HL-60 (cell line): ENCODE data around the gene CTNS.
A peak's percentile ranks its signal among the peaks of the same experiment; 100 is the strongest.
"Not testable (repeated sequence)": the region's sequence is repeated elsewhere in the genome, so short reads cannot be mapped to it uniquely, and the experiment has no call there.

ENCODE experiments used
- DNase-seq, 2 experiments: peaks; one replicate each; pipeline ENCODE4 v3.0.0-alpha.2; 2010 to 2020; ENCODE audit warnings: low read depth in 1 of 2, low spot score in 1 of 2
- H3K27ac ChIP-seq: fragments of 250-450 bp; sonication (Bioruptor Pico); replicated peaks from 2 replicates; pipeline ENCODE4 v1.5.1; 2020; ENCODE audit warnings: mild to moderate bottlenecking, moderate library complexity
- H3K27me3 ChIP-seq: fragments of 250-450 bp; sonication (Bioruptor Pico); 2 replicates; pipeline ENCODE4 v1.5.1; 2021; ENCODE audit warnings: mild to moderate bottlenecking, moderate library complexity; ENCODE audit not compliant: insufficient read depth, poor library complexity, severe bottlenecking
- H3K4me3 ChIP-seq: replicated peaks from 2 replicates; pipeline ENCODE4 v1.5.1; 2011; ENCODE audit warnings: mild to moderate bottlenecking, control low read depth, low read length; ENCODE audit not compliant: insufficient read depth
- GABPA ChIP-seq: IDR thresholded peaks from 2 replicates; pipeline ENCODE4 v1.6.1; 2012; ENCODE audit warnings: low read depth
- POLR2AphosphoS5 ChIP-seq: IDR thresholded peaks from 2 replicates; pipeline ENCODE4 v1.6.1; 2012; ENCODE audit warnings: low read depth
- REST ChIP-seq: IDR thresholded peaks from 2 replicates; pipeline ENCODE4 v1.6.1; 2012; ENCODE audit warnings: low read depth; ENCODE audit not compliant: insufficient replicate concordance
- SPI1 ChIP-seq: IDR thresholded peaks from 2 replicates; pipeline ENCODE4 v1.6.1; 2012; ENCODE audit warnings: low read depth, mild to moderate bottlenecking, borderline replicate concordance
- TF ChIP-seq, protein P1 (sequence below): IDR thresholded peaks from one replicate; pipeline ENCODE4 v1.5.1; 2011; ENCODE audit warnings: low read length, control low read depth, inconsistent platforms; ENCODE audit not compliant: insufficient read depth

The CTNS gene

GRCh38 chr17:3695723-3696411 is 59.3 kb downstream of the CTNS start, which contains the start of gene P2RX5:
P2RX5 (minus strand) TSS chr17:3696155; CDS start chr17:3696005, 150 bp downstream.
- TF ChIP-seq POLR2AphosphoS5 = no peak
- TF ChIP-seq REST = peak; percentile 88
- TF ChIP-seq SPI1 = peak; percentile 35; the same call in 1 of the 2 replicates
- peak within 1 kb of the TSS; percentile 40 for H3K4me3 ChIP-seq
- no peak within 1 kb of the TSS for H3K27ac ChIP-seq
- H3K27me3 ChIP-seq = no peaks in the 10 kb centered on the region
- DNase-seq = peak; percentile 38

GRCh38 chr17:3697103-3697476 is 60.5 kb downstream of the CTNS start:
- Histone ChIP-seq H3K4me3 (no peak overlapping the region), H3K27ac (no peak overlapping the region), H3K27me3 (no peaks in the 10 kb centered on the region)
- DNase-seq = no peak
- TF ChIP-seq, protein P1, sequence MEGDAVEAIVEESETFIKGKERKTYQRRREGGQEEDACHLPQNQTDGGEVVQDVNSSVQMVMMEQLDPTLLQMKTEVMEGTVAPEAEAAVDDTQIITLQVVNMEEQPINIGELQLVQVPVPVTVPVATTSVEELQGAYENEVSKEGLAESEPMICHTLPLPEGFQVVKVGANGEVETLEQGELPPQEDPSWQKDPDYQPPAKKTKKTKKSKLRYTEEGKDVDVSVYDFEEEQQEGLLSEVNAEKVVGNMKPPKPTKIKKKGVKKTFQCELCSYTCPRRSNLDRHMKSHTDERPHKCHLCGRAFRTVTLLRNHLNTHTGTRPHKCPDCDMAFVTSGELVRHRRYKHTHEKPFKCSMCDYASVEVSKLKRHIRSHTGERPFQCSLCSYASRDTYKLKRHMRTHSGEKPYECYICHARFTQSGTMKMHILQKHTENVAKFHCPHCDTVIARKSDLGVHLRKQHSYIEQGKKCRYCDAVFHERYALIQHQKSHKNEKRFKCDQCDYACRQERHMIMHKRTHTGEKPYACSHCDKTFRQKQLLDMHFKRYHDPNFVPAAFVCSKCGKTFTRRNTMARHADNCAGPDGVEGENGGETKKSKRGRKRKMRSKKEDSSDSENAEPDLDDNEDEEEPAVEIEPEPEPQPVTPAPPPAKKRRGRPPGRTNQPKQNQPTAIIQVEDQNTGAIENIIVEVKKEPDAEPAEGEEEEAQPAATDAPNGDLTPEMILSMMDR = no peak
- TF ChIP-seq POLR2AphosphoS5 = no peak
- no peak for TF ChIP-seq SPI1

DNA sequence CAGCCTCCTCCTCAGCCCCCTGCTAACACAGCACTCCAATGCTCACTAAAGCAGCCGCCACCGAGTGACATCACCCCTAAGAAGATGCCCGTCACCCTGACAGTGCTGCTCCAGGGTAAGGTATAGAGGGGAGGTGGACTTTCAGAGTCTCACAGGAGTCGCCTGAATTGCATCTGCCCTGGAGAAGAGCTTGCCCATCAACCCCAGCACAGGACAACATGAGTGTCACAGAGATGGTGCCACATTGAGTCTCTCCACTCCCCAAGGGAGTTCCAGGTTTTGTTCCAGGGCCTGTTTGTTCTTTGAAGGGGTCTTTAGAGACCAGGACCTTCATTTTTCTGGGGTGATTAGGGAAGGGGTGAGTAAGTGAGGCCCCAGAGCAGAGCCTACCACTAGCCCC is 61.6 kb downstream of the CTNS start:
- H3K27me3 ChIP-seq = no peaks in the 10 kb centered on the region
- no peak overlapping the region for H3K4me3 ChIP-seq
- TF ChIP-seq, protein P1 = no peak
- no peak for TF ChIP-seq REST
- TF ChIP-seq SPI1 = no peak
- TF ChIP-seq POLR2AphosphoS5 = no peak
- no peak for TF ChIP-seq GABPA
- no peak overlapping the region for H3K27ac ChIP-seq
- no peak for DNase-seq

DNA sequence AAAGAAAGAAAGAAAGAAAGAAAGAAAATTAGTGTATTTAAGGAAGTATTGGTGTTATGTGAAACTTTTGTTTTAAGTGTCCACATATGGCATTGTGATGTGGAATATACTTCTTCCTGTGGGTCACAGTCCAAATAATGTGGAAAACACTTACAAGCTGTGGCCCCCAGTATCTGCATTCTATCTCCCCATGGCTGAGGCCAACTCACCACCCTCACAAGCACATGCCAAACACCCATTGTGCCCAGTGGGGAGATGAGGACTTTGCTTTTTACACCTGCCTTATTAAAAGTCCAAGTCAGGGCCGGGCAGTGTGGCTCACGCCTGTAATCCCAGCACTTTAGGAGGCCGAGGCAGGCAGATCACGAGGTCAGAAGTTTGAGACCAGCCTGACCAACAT is 63.4 kb downstream of the CTNS start:
- TF ChIP-seq, protein P1 = no peak
- TF ChIP-seq SPI1 (no peak), GABPA (no peak), POLR2AphosphoS5 (no peak), REST (no peak)
- H3K27ac ChIP-seq = no peak overlapping the region
- H3K27me3 ChIP-seq = no peaks in the 10 kb centered on the region
- H3K4me3 ChIP-seq = no peak overlapping the region
- no peak for DNase-seq

GRCh38 chr17:3702041-3702539 is 65.5 kb downstream of the CTNS start:
- not testable (repeated sequence) for H3K27ac ChIP-seq, DNase-seq, H3K4me3 ChIP-seq

More at GRCh38 chr17:3702041-3702539, 65.5 kb downstream of the CTNS start:
- not testable (repeated sequence) for H3K27me3 ChIP-seq
